Sigmoid colon (tissue), 7 donors: ENCODE results near the gene XPR1. TPM values are rescaled to one million over a fixed set of nuclear protein-coding genes. Genes with fewer than 3 reads are reported as not detected.
"Not testable (repeated sequence)": the region's sequence is repeated elsewhere in the genome, so short reads cannot be mapped to it uniquely, and the experiment has no call there.

Experiments
- DNase-seq: peaks from one replicate; pipeline ENCODE4 v3.0.0-alpha.2; 2019
- H3K27ac ChIP-seq, 4 donors: fragments of 200-600 bp; sonication (generic); one replicate each; pipeline ENCODE4 v1.5.1; 2016 to 2019; ENCODE audit warnings: mild to moderate bottlenecking in 1 of 4
- H3K27me3 ChIP-seq, 3 donors: fragments of 200-600 bp; sonication (generic); one replicate each; pipeline ENCODE4 v1.5.1; 2019; ENCODE audit warnings: mild to moderate bottlenecking in 1 of 3
- H3K36me3 ChIP-seq, 4 donors: fragments of 200-600 bp; sonication (generic); one replicate each; pipeline ENCODE4 v1.5.1; 2016 to 2019
- H3K4me1 ChIP-seq, 4 donors: fragments of 200-600 bp; sonication (generic); one replicate each; pipeline ENCODE4 v1.5.1; 2017 to 2019
- H3K4me3 ChIP-seq, 4 donors: fragments of 200-600 bp; sonication (generic); one replicate each; pipeline ENCODE4 v1.5.1; 2017 to 2019; ENCODE audit warnings: mild to moderate bottlenecking in 2 of 4, moderate library complexity in 1 of 4
- H3K9me3 ChIP-seq, 4 donors: fragments of 200-600 bp in 3 of 4; sonication (generic) in 3 of 4; one replicate each; pipeline versions ENCODE4 v1.5.1 to v1.6.1; 2013 to 2019
- EP300 ChIP-seq, 4 donors: sonication (generic); formaldehyde crosslinking; IDR thresholded peaks; one replicate each; pipeline ENCODE4 v1.6.1; 2017; ENCODE audit warnings: antibody characterized with exemption in 4 of 4
- POLR2A ChIP-seq, 2 donors: fragments of 450-650 bp; IDR thresholded peaks; one replicate each; pipeline ENCODE4 v1.6.1; 2016; ENCODE audit warnings: antibody characterized with exemption in 2 of 2, mild to moderate bottlenecking in 2 of 2, moderate library complexity in 2 of 2
- POLR2AphosphoS5 ChIP-seq, 4 donors: sonication (generic); formaldehyde crosslinking; IDR thresholded peaks; one replicate each; pipeline ENCODE4 v1.6.1; 2017; ENCODE audit warnings: antibody characterized with exemption in 4 of 4
- whole genome bisulfite sequencing, 2 donors: extraction: QIAGEN DNeasy Blood & Tissue Kit; methylation state at CpG; one replicate each; pipeline ENCODE4 v1.1.7; 2013; 5-methylcytosine and 5-hydroxymethylcytosine counted together
- intact Hi-C: fragments of 100-400 bp; cut with DNase I; formaldehyde crosslinking; loops from one replicate; pipeline ENCODE4 v1.15.1; 2023
- polyA plus RNA-seq, 3 donors: library from polyadenylated mRNA; stranded (reverse); fragments of 200-250 nt; gene quantifications; one replicate each; pipeline ENCODE4 v1.2.3, GENCODE V29; 2013
- total RNA-seq, 4 donors: library from RNA; depleted of rRNA; stranded (reverse); fragments of >200 nt; gene quantifications; one replicate each; pipeline ENCODE4 v1.1.0, GENCODE V29; 2016
- TF ChIP-seq, protein P1 (sequence below), 4 experiments: fragments of 450-650 bp in 3 of 4; fragments of 200-600 bp in 1 of 4; IDR thresholded peaks; one replicate each; pipeline ENCODE4 v1.5.1; 2016 to 2019; ENCODE audit warnings: antibody characterized with exemption in 4 of 4, mild to moderate bottlenecking in 3 of 4, moderate library complexity in 2 of 4
- donor health status: healthy with polysubstance abuse.
- donor health status: Bipolar disorder and iron deficiency.
- donor health status: healthy.

The XPR1 gene
- total and polyA plus RNA-seq, 7 donors = 1.8 to 18.8 (median 11.3) TPM

DNA sequence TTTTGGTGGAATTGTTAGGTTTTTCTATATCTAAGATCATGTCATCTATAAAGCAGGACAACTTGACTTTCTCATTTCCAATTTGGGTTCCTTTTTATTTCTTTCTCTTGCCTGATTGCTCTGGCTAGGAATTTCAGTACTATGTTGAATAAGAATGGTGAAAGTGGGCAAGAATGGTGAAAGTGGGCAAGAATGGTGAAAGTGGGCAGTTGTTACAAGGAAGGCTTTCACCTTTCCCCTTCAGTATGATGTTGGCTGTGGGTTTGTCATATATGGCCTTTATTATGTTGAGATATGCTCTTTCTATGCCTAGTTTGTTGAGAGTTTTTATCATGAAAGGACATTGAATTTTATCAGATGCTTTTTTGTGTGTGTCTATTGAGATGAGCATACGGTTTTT is 64.5 kb downstream of the XPR1 start:
- 96 to 99% methylated on average over 1 of the region's 1 CpG for WGBS, 2 donors
- intact Hi-C loops = no loop called here

DNA sequence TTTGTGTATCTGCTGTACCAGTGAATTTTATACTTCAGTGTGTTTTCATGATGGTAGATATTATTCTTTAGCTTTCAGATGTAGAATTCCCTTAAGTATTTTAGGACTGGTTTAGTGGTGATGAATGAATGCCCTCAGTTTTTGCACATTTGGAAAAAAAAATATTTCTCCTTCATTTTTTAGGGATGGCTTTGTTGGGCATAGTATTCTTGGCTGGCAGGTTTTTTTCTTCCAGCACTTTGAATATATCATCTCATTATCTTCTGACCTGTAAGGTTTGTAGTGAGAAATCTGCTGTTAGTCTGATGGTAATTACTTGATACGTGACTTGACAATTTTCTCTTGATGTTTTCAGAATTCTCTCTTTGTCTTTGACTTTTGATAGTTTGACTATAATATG is 66.8 kb downstream of the XPR1 start:
- intact Hi-C loops = no loop called here
- DNase-seq = no peak
- Histone ChIP-seq H3K27me3 (no peaks in the 10 kb centered on the region), H3K4me3 (no peak overlapping the region), H3K36me3 (no peaks in the 10 kb centered on the region), H3K27ac (no peak overlapping the region), H3K4me1 (no peaks in the 10 kb centered on the region), H3K9me3 (peaks cover 0 to 11% (median 1%) of the 10 kb centered on the region in 4 donors)
- TF ChIP-seq EP300 (IDR thresholded peaks at IDR 0.05) (no peak), POLR2A (IDR thresholded peaks at IDR 0.05) (no peak), POLR2AphosphoS5 (IDR thresholded peaks at IDR 0.05) (no peak)
- TF ChIP-seq, protein P1, sequence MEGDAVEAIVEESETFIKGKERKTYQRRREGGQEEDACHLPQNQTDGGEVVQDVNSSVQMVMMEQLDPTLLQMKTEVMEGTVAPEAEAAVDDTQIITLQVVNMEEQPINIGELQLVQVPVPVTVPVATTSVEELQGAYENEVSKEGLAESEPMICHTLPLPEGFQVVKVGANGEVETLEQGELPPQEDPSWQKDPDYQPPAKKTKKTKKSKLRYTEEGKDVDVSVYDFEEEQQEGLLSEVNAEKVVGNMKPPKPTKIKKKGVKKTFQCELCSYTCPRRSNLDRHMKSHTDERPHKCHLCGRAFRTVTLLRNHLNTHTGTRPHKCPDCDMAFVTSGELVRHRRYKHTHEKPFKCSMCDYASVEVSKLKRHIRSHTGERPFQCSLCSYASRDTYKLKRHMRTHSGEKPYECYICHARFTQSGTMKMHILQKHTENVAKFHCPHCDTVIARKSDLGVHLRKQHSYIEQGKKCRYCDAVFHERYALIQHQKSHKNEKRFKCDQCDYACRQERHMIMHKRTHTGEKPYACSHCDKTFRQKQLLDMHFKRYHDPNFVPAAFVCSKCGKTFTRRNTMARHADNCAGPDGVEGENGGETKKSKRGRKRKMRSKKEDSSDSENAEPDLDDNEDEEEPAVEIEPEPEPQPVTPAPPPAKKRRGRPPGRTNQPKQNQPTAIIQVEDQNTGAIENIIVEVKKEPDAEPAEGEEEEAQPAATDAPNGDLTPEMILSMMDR (IDR thresholded peaks at IDR 0.05) = no peak
- WGBS, 2 donors = 98 to 100% methylated on average over 1 of the region's 1 CpG

More for the DNA sequence above, 64.5 kb downstream of the XPR1 start:
- Histone ChIP-seq H3K4me1 (peaks cover 0 to 14% (median 9%) of the 10 kb centered on the region in 4 donors), H3K27me3 (no peaks in the 10 kb centered on the region), H3K9me3 (peaks cover 0 to 11% (median 1%) of the 10 kb centered on the region in 4 donors), H3K36me3 (no peaks in the 10 kb centered on the region), H3K4me3 (no peak overlapping the region), H3K27ac (no peak overlapping the region)
- no peak for DNase-seq
- TF ChIP-seq POLR2AphosphoS5 (IDR thresholded peaks at IDR 0.05) (no peak), POLR2A (IDR thresholded peaks at IDR 0.05) (no peak), EP300 (IDR thresholded peaks at IDR 0.05) (no peak)
- TF ChIP-seq, protein P1 (IDR thresholded peaks at IDR 0.05) = no peak

DNA sequence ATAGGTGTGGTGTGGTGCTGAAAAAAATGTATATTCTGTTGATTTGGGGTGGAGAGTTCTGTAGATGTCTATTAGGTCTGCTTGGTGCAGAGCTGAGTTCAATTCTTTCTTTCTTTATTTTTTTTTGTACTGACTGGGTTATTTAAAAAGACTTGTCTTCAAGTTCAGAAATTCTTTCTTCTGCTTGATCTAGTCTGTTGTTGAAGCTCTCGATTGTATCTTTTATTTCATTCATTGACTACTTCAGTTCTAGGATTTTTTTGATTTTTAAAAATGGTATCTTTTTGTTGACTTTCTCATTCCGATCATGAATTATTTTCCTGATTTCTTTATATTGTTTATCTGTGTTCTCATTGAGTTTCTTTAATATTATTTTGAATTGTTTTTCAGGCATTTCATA is 70.6 kb downstream of the XPR1 start:
- DNase-seq, intact Hi-C loops, H3K27me3 ChIP-seq, H3K27ac ChIP-seq, H3K4me1 ChIP-seq, H3K4me3 ChIP-seq, H3K36me3 ChIP-seq: not testable (repeated sequence)
- 94 to 98% methylated on average over 2 of the region's 2 CpGs for WGBS, 2 donors
- H3K9me3 ChIP-seq = peaks cover 0 to 11% (median 1%) of the 10 kb centered on the region in 4 donors

DNA sequence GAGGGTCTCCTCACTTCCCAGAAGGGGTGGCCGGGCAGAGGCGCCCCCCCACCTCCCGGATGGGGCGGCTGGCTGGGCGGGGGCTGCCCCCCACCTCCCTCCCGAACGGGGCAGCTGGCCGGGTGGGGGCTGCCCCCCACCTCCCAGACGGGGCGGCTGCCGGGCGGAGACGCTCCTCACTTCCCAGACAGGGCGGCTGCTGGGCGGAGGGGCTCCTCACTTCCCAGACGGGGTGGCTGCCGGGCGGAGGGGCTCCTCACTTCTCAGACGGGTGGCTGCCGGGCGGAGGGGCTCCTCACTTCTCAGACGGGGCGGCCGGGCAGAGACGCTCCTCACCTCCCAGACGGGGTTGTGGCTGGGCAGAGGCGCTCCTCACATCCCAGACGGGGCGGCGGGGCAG is 78.9 kb downstream of the XPR1 start:
- H3K27me3 ChIP-seq = not testable (repeated sequence)

DNA sequence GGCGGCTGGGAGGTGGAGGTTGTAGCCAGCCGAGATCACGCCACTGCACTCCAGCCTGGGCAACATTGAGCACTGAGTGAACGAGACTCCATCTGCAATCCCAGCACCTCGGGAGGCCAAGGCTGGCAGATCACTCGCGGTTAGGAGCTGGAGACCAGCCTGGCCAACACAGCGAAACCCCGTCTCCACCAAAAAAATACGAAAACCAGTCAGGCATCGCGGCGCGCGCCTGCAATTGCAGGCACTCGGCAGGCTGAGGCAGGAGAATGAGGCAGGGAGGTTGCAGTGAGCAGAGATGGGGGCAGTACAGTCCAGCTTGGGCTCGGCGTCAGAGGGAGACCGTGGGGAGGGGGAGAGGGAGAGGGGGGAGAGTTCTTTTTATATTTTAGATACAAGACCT is 79.4 kb downstream of the XPR1 start:
- H3K36me3 ChIP-seq, H3K27me3 ChIP-seq, H3K4me3 ChIP-seq, H3K9me3 ChIP-seq, H3K4me1 ChIP-seq, H3K27ac ChIP-seq, DNase-seq, intact Hi-C loops: not testable (repeated sequence)
- WGBS, 2 donors = 95 to 99% methylated on average over 17 of the region's 19 CpGs

More for the DNA sequence above, 78.9 kb downstream of the XPR1 start:
- H3K4me3 ChIP-seq, H3K9me3 ChIP-seq, intact Hi-C loops, H3K4me1 ChIP-seq, H3K27ac ChIP-seq, H3K36me3 ChIP-seq, DNase-seq: not testable (repeated sequence)
- 87 to 95% methylated on average over 30 of the region's 30 CpGs for WGBS, 2 donors

DNA sequence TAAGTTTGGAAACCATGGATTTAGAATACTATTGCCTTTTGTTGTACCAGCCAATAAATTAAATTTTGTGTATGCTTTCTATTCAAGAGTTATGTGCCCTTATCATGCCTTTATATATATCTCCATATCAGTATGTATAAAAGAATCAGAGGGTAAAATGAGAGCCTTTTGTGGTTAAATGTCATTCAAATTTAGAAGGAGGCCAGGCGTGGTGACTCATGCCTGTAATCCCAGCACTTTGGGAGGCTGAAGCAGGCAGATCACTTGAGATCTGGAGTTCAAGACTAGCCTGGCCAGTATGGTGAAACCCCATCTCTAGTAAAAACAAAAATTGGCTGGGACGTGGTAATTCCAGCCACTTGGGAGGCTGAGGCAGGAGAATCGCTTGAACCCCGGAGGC is 88.9 kb downstream of the XPR1 start:
- no peaks in the 10 kb centered on the region for H3K9me3 ChIP-seq
- no peak for TF ChIP-seq POLR2AphosphoS5 (IDR thresholded peaks at IDR 0.05)
- TF ChIP-seq, protein P1 (IDR thresholded peaks at IDR 0.05) = no peak
- no peak for TF ChIP-seq POLR2A (IDR thresholded peaks at IDR 0.05)
- no peak for TF ChIP-seq EP300 (IDR thresholded peaks at IDR 0.05)
- no peak overlapping the region for H3K4me3 ChIP-seq
- no peaks in the 10 kb centered on the region for H3K27me3 ChIP-seq
- DNase-seq = no peak
- WGBS, 2 donors = 96 to 98% methylated on average over 4 of the region's 4 CpGs
- intact Hi-C loops = no loop called here
- no peaks in the 10 kb centered on the region for H3K36me3 ChIP-seq
- H3K27ac ChIP-seq = no peak overlapping the region
- H3K4me1 ChIP-seq = peaks cover 0 to 5% (median 2%) of the 10 kb centered on the region in 4 donors
